Body of pancreas (tissue), 4 donors: ENCODE data around the gene NLGN1. TPM values are rescaled to one million over a fixed set of nuclear protein-coding genes. Genes with fewer than 3 reads are reported as not detected.

Experiments used
- ATAC-seq: fragments of 150-250 bp; one replicate; pipeline ENCODE4 v1.9.1; 2016
- DNase-seq, 4 donors: peaks; one replicate each; pipeline ENCODE4 v3.0.0-alpha.2; 2019
- H3K27ac ChIP-seq, 4 donors: fragments of 200-600 bp; sonication (generic); 1 replicate in 3 of 4; 2 replicates in 1 of 4; pipeline versions ENCODE4 v1.5.1 to v1.6.1; 2016 to 2019; ENCODE audit warnings: mild to moderate bottlenecking in 1 of 4, mixed read lengths in 1 of 4, moderate library complexity in 1 of 4
- H3K27me3 ChIP-seq, 2 donors: fragments of 200-600 bp; sonication (generic); one replicate each; pipeline ENCODE4 v1.6.0; 2016; ENCODE audit warnings: mild to moderate bottlenecking in 1 of 2
- H3K36me3 ChIP-seq, 2 donors: fragments of 200-600 bp; sonication (generic); replicated peaks in 1 of 2; 2 replicates each; pipeline ENCODE4 v1.5.1; 2016; ENCODE audit warnings: low read depth in 2 of 2; ENCODE audit not compliant: insufficient read depth in 1 of 2
- H3K4me1 ChIP-seq: fragments of 200-600 bp; sonication (generic); one replicate; pipeline ENCODE4 v1.6.0; 2016
- H3K4me3 ChIP-seq, 2 donors: fragments of 200-600 bp; sonication (generic); 1 replicate in 1 of 2; 2 replicates in 1 of 2; pipeline ENCODE4 v1.5.1; 2016 to 2019
- H3K9me3 ChIP-seq, 3 donors: fragments of 200-600 bp; sonication (generic); 1 replicate in 2 of 3; 2 replicates in 1 of 3; pipeline ENCODE4 v1.5.1; 2016
- POLR2A ChIP-seq, 3 donors: fragments of 450-650 bp; IDR thresholded peaks; one replicate each; pipeline ENCODE4 v1.6.1; 2016; ENCODE audit warnings: antibody characterized with exemption in 3 of 3, mild to moderate bottlenecking in 2 of 3
- WGBS, 2 donors: methylation state at CpG; one replicate each; pipeline ENCODE4 v1.1.5; 2017; 5-methylcytosine and 5-hydroxymethylcytosine counted together
- intact Hi-C: fragments of 100-400 bp; cut with DNase I; formaldehyde crosslinking; loops from one replicate; pipeline ENCODE4 v1.15.1; 2023
- total RNA-seq, 2 donors: library from RNA; depleted of rRNA; stranded (reverse); fragments of >200 nt; gene quantifications; one replicate each; pipeline ENCODE4 v1.1.0, GENCODE V29; 2016
- TF ChIP-seq, protein P1 (sequence below), 7 experiments: fragments of 450-650 bp in 4 of 7; fragments of 200-600 bp in 3 of 7; sonication (generic) in 3 of 7; IDR thresholded peaks; one replicate each; pipeline ENCODE4 v1.5.1; 2016 to 2019; ENCODE audit warnings: antibody characterized with exemption in 7 of 7

The NLGN1 gene
- total RNA-seq, 2 donors from 2014 or later = 0.52 to 1.3 TPM

DNA sequence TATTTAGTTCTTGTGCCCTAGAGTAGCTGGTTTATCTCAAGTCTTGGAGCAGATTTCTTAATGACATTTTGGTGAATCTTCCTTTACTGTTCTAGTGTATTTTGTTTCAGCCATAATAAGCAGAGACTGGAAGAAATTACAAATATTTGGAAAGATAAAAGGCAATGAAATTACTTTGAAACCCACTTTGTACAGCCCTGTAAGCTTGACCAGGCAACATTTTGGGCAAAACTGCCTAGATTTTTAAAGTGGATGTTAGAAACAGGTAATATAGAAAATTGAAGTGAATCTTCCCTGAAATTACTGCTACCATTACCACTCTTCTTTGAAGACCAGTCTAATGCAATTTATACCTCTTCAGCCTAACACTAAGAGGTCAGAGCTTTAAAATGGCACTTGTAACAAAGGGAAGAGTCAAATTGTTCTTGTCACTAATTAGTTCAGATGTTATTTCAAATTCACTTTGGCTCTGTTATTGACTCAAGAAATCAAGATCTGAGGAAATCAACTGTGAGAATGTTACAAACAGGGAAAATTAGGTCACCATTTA is 589.4 kb downstream of the NLGN1 start:
- Histone ChIP-seq H3K36me3 (no peaks in the 10 kb centered on the region), H3K27ac (no peak overlapping the region), H3K9me3 (no peaks in the 10 kb centered on the region), H3K27me3 (no peaks in the 10 kb centered on the region), H3K4me1 (no peaks in the 10 kb centered on the region), H3K4me3 (no peak overlapping the region)
- intact Hi-C loops = no loop called here
- no peak for ATAC-seq
- no peak for DNase-seq
- TF ChIP-seq POLR2A (IDR thresholded peaks at IDR 0.05) = no peak
- TF ChIP-seq, protein P1, sequence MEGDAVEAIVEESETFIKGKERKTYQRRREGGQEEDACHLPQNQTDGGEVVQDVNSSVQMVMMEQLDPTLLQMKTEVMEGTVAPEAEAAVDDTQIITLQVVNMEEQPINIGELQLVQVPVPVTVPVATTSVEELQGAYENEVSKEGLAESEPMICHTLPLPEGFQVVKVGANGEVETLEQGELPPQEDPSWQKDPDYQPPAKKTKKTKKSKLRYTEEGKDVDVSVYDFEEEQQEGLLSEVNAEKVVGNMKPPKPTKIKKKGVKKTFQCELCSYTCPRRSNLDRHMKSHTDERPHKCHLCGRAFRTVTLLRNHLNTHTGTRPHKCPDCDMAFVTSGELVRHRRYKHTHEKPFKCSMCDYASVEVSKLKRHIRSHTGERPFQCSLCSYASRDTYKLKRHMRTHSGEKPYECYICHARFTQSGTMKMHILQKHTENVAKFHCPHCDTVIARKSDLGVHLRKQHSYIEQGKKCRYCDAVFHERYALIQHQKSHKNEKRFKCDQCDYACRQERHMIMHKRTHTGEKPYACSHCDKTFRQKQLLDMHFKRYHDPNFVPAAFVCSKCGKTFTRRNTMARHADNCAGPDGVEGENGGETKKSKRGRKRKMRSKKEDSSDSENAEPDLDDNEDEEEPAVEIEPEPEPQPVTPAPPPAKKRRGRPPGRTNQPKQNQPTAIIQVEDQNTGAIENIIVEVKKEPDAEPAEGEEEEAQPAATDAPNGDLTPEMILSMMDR (IDR thresholded peaks at IDR 0.05) = no peak

DNA sequence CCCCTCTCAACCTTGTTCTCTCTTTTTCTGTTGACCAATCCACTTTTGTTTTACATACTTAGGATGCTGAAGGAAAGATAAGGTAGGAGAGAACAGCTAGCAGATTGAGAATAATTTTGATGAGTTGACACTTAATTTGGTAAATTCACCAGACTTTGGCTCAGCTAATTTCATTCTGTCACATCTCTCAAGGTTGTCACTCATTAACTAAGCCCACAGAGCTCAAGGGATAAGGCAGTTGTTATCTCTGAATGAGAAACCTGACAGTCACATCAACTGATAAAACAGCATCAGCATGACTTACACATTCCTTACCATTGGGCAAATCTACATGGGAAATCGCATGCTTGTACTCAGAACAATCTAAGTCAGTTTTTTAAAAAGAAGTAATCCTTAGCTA is 591.4 kb downstream of the NLGN1 start:
- H3K4me3 ChIP-seq = no peak overlapping the region
- H3K36me3 ChIP-seq = no peaks in the 10 kb centered on the region
- TF ChIP-seq POLR2A (IDR thresholded peaks at IDR 0.05) = no peak
- TF ChIP-seq, protein P1 (IDR thresholded peaks at IDR 0.05) = no peak
- no peak overlapping the region for H3K27ac ChIP-seq
- no peaks in the 10 kb centered on the region for H3K4me1 ChIP-seq
- DNase-seq (no peak), ATAC-seq (no peak)
- intact Hi-C loops = no loop called here
- no peaks in the 10 kb centered on the region for H3K27me3 ChIP-seq
- 8 to 12% methylated on average over 1 of the region's 1 CpG for WGBS, 2 donors
- no peaks in the 10 kb centered on the region for H3K9me3 ChIP-seq

DNA sequence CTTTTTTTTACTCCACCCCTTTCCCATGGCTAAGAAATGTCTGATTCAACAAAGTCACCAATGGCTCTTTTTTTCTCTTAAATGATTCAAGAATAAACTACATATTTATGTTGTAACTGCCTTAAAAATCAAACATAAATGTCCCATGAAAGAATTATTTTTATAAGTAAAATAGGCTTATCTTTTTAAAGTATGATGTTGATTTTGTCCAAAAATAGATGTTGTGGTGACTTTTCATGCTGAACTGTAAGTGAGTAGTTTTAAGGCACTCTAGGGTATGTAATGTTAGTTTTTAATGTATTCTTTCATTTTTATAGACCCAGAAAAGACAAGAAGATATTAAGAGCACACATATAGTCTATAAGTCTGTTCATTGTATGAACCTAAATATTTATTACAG is 594.9 kb downstream of the NLGN1 start:
- no peak for DNase-seq
- Histone ChIP-seq H3K9me3 (no peaks in the 10 kb centered on the region), H3K27me3 (no peaks in the 10 kb centered on the region), H3K4me3 (no peak overlapping the region), H3K36me3 (no peaks in the 10 kb centered on the region), H3K4me1 (no peaks in the 10 kb centered on the region), H3K27ac (no peak overlapping the region)
- intact Hi-C loops = no loop called here
- no peak for ATAC-seq
- no peak for TF ChIP-seq POLR2A (IDR thresholded peaks at IDR 0.05)
- TF ChIP-seq, protein P1 (IDR thresholded peaks at IDR 0.05) = no peak

DNA sequence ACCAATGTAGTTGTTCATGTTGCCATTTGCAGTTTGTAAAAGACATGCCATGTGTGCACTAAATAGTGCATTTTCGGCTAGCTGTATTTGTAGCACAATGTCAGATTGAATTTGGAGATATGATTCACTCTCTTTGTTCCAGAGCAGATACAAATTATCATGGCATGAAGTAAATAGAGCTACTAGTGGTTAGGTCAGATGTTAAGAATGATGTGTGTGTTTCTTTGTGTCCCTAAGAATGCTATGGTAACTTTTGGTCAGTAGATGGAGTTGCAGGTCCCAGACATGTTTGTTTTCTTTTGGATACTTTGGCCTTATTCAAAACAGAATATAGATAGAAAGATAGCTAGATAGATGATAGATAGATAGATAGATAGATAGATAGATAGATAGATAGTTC is 595.8 kb downstream of the NLGN1 start:
- WGBS, 2 donors = 26 to 39% methylated on average over 1 of the region's 1 CpG
- Histone ChIP-seq H3K27me3 (no peaks in the 10 kb centered on the region), H3K36me3 (no peaks in the 10 kb centered on the region), H3K9me3 (no peaks in the 10 kb centered on the region), H3K27ac (no peak overlapping the region), H3K4me3 (no peak overlapping the region), H3K4me1 (no peaks in the 10 kb centered on the region)
- TF ChIP-seq, protein P1 (IDR thresholded peaks at IDR 0.05) = no peak
- TF ChIP-seq POLR2A (IDR thresholded peaks at IDR 0.05) = no peak
- intact Hi-C loops = no loop called here
- ATAC-seq = no peak
- no peak for DNase-seq

DNA sequence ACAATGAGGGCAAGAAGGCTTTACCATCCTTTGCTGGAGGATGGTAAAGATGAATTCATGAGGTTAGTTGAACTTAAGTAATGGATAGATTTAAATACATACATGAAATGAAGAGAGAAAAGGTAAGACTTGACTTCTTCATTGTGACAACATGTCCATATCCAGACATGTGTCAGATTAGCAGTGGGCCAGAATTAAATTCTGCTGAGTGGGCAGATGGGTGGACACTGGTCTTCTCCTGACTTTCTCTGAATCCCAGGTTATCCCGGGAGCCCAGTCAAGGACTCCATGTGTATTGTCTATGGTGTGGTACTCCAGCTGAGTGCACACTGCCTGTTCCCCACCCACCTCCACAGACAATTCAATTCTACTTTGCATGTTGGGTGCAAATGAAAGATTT is 603.1 kb downstream of the NLGN1 start:
- TF ChIP-seq POLR2A (IDR thresholded peaks at IDR 0.05) = no peak
- TF ChIP-seq, protein P1 (IDR thresholded peaks at IDR 0.05) = no peak
- Histone ChIP-seq H3K27me3 (no peaks in the 10 kb centered on the region), H3K9me3 (no peaks in the 10 kb centered on the region), H3K4me1 (no peaks in the 10 kb centered on the region), H3K27ac (no peak overlapping the region), H3K4me3 (no peak overlapping the region), H3K36me3 (no peaks in the 10 kb centered on the region)
- intact Hi-C loops = no loop called here
- DNase-seq (no peak), ATAC-seq (no peak)
- 72 to 75% methylated on average over 1 of the region's 1 CpG for WGBS, 2 donors
